NT2/D1 (cell line): Measurements from ENCODE around the gene RSRC1.

Experiments used
- DNase-seq: peaks from one replicate; pipeline ENCODE4 v3.0.0-alpha.2; 2011; ENCODE audit warnings: low read depth, low spot score
- H3K27me3 ChIP-seq: 2 replicates; pipeline ENCODE4 v1.6.0; 2011; ENCODE audit warnings: mild to moderate bottlenecking; ENCODE audit not compliant: insufficient read length, insufficient read depth
- H3K36me3 ChIP-seq: 2 replicates; pipeline ENCODE4 v1.6.1; 2011; ENCODE audit warnings: mild to moderate bottlenecking, low read length, mixed read lengths; ENCODE audit not compliant: insufficient read depth, insufficient read length
- H3K4me1 ChIP-seq: 2 replicates; pipeline ENCODE4 v1.5.1; 2011; ENCODE audit not compliant: insufficient read depth, insufficient read length
- H3K4me3 ChIP-seq: 2 replicates; pipeline ENCODE4 v1.5.1; 2011; ENCODE audit warnings: low read depth; ENCODE audit not compliant: insufficient read length
- H3K9ac ChIP-seq: 2 replicates; pipeline ENCODE4 v1.6.0; 2011; ENCODE audit warnings: low read depth; ENCODE audit not compliant: insufficient read length
- H3K9me3 ChIP-seq: 2 replicates; pipeline ENCODE4 v1.5.1; 2011; ENCODE audit warnings: mild to moderate bottlenecking, low read length; ENCODE audit not compliant: insufficient read depth
- SUZ12 ChIP-seq: IDR thresholded peaks from 2 replicates; pipeline ENCODE4 v1.6.1; 2011; ENCODE audit not compliant: insufficient read length, insufficient read depth; ENCODE audit errors: extremely low read depth
- YY1 ChIP-seq: IDR thresholded peaks from 2 replicates; pipeline ENCODE4 v1.6.1; 2011; ENCODE audit not compliant: insufficient read length, insufficient read depth
- ZNF274 ChIP-seq: IDR thresholded peaks from 2 replicates; pipeline ENCODE4 v1.6.1; 2011; ENCODE audit warnings: mild to moderate bottlenecking, low read depth, low read length

RSRC1 gene

GRCh38 chr3:158247288-158247687 is 137.4 kb downstream of the RSRC1 start:
- H3K36me3 ChIP-seq: no peaks in the 10 kb centered on the region
- no peak for TF ChIP-seq YY1
- no peak for TF ChIP-seq SUZ12
- TF ChIP-seq ZNF274: no peak
- no peak overlapping the region for H3K4me3 ChIP-seq
- no peak overlapping the region for H3K9ac ChIP-seq
- DNase-seq: no peak
- H3K4me1 ChIP-seq: no peaks in the 10 kb centered on the region
- no peaks in the 10 kb centered on the region for H3K27me3 ChIP-seq
- no peaks in the 10 kb centered on the region for H3K9me3 ChIP-seq

DNA sequence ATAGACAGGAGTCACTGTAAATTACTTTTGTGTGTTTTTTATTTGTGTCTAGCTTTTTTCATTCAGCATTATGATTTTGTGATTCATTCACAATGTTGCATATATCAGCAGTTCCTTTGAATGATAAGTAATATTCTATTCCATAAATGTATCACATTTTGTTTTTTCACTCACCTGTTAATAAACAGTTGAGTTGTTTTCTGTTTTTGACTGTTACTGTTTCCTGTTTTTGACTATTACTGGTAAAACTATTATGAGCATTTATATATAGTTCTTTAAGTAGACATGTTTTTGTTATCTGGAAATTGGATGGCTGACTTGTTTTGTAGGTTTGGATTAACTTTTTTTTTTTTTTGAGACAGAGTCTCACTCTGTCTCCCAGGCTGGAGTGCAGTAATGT is 138.4 kb downstream of the RSRC1 start:
- Histone ChIP-seq H3K27me3 (no peaks in the 10 kb centered on the region), H3K9me3 (no peaks in the 10 kb centered on the region), H3K4me1 (no peaks in the 10 kb centered on the region), H3K4me3 (no peak overlapping the region), H3K9ac (no peak overlapping the region), H3K36me3 (no peaks in the 10 kb centered on the region)
- TF ChIP-seq SUZ12 (no peak), ZNF274 (no peak), YY1 (no peak)
- no peak for DNase-seq

- H3K27me3 ChIP-seq: no peaks in the 10 kb centered on the region
- TF ChIP-seq ZNF274 (no peak), SUZ12 (no peak), YY1 (no peak)
- no peaks in the 10 kb centered on the region for H3K4me1 ChIP-seq
- DNase-seq: no peak
- no peaks in the 10 kb centered on the region for H3K36me3 ChIP-seq
- no peak overlapping the region for H3K9ac ChIP-seq
- H3K9me3 ChIP-seq: no peaks in the 10 kb centered on the region
- H3K4me3 ChIP-seq: no peak overlapping the region
Measured at GRCh38 chr3:158249183-158249582, 139.3 kb downstream of the RSRC1 start.

GRCh38 chr3:158258619-158259018 is 148.7 kb downstream of the RSRC1 start:
- no peaks in the 10 kb centered on the region for H3K4me1 ChIP-seq
- no peak overlapping the region for H3K9ac ChIP-seq
- no peak overlapping the region for H3K4me3 ChIP-seq
- no peak for TF ChIP-seq YY1
- no peak for TF ChIP-seq SUZ12
- no peak for TF ChIP-seq ZNF274
- no peaks in the 10 kb centered on the region for H3K36me3 ChIP-seq
- no peak for DNase-seq
- H3K9me3 ChIP-seq: no peaks in the 10 kb centered on the region
- H3K27me3 ChIP-seq: no peaks in the 10 kb centered on the region

GRCh38 chr3:158260392-158260791 is 150.5 kb downstream of the RSRC1 start:
- H3K4me3 ChIP-seq: no peak overlapping the region
- H3K9me3 ChIP-seq: no peaks in the 10 kb centered on the region
- TF ChIP-seq YY1 (no peak), ZNF274 (no peak), SUZ12 (no peak)
- no peaks in the 10 kb centered on the region for H3K36me3 ChIP-seq
- H3K9ac ChIP-seq: no peak overlapping the region
- no peaks in the 10 kb centered on the region for H3K4me1 ChIP-seq
- H3K27me3 ChIP-seq: no peaks in the 10 kb centered on the region
- DNase-seq: no peak

DNA sequence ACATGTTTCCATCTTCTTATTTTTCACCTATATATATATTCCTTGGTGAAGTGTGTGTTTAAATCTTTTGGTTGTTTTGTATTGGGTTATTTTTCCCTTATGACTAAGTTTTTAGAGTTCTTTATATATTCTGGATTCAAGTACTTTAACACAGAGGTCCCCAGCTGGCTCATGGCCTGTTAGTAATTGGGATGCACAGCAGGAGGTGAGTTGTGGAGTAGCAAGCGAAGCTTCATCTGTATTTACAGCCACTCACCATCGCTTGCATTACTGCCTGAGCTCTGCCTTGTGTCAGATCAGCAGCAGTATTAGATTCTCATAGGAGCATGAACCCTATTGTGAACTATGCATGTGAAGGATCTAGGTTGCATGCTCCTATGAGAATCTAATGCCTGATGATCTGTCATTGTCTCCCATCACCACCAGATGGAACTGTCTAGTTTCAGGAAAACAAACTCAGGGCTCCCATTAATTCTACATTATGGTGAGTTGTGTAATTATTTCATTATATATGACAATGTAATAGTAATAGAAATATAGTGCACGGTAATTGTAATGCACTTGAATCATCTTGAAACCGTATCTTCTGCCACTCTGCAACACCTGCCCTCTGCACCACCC is 151.6 kb downstream of the RSRC1 start:
- Histone ChIP-seq H3K4me1 (no peaks in the 10 kb centered on the region), H3K9ac (no peak overlapping the region), H3K4me3 (no peak overlapping the region), H3K27me3 (no peaks in the 10 kb centered on the region), H3K9me3 (peaks cover 4% of the 10 kb centered on the region), H3K36me3 (no peaks in the 10 kb centered on the region)
- no peak for TF ChIP-seq ZNF274
- TF ChIP-seq SUZ12: no peak
- TF ChIP-seq YY1: no peak
- peak; percentile 9 for DNase-seq

- Histone ChIP-seq H3K4me3 (no peak overlapping the region), H3K27me3 (no peaks in the 10 kb centered on the region), H3K9ac (no peak overlapping the region), H3K4me1 (no peaks in the 10 kb centered on the region), H3K9me3 (peaks cover 15% of the 10 kb centered on the region), H3K36me3 (no peaks in the 10 kb centered on the region)
- no peak for DNase-seq
- TF ChIP-seq SUZ12 (no peak), ZNF274 (no peak), YY1 (no peak)
Measured at GRCh38 chr3:158264894-158265293, 155.0 kb downstream of the RSRC1 start.

GRCh38 chr3:158267015-158267414 is 157.1 kb downstream of the RSRC1 start:
- Histone ChIP-seq H3K9me3 (peaks cover 15% of the 10 kb centered on the region), H3K27me3 (no peaks in the 10 kb centered on the region), H3K36me3 (no peaks in the 10 kb centered on the region), H3K9ac (no peak overlapping the region), H3K4me3 (no peak overlapping the region), H3K4me1 (no peaks in the 10 kb centered on the region)
- TF ChIP-seq ZNF274: no peak
- TF ChIP-seq SUZ12: no peak
- no peak for TF ChIP-seq YY1
- DNase-seq: no peak
